ENCODE measurements around the gene CD164L2. TPM values are rescaled to one million over a fixed set of nuclear protein-coding genes. Genes with fewer than 3 reads are reported as not detected.

Gene CD164L2
- 0.35 TPM for total RNA-seq

GRCh38 chr1:27383039-27383605 lies at the start of gene CD164L2:
Gene CD164L2 (minus strand): TSS chr1:27383333. CDS start chr1:27383239, 94 bp downstream.

GRCh38 chr1:27392096-27392777 lies 9.1 kb upstream of the CD164L2 start, which contains the start of gene GPR3:
Gene GPR3 (plus strand): TSS chr1:27392622. CDS start chr1:27393799, 1,177 bp downstream.

GRCh38 chr1:27374362-27375086 lies 8.6 kb downstream of the CD164L2 start, which contains the start of gene FCN3:
Gene FCN3 (minus strand): TSS chr1:27374824. CDS start chr1:27374818, 6 bp downstream.

GRCh38 chr1:27366411-27367159 lies 16.5 kb downstream of the CD164L2 start, which contains the start of gene MAP3K6:
Gene MAP3K6 (minus strand): TSS chr1:27366961. CDS start chr1:27366597, 364 bp downstream.

GRCh38 chr1:27341525-27342252 lies 41.4 kb downstream of the CD164L2 start, which contains the start of gene SYTL1:
Gene SYTL1 (plus strand): TSS chr1:27342022. CDS start chr1:27345335, 3,313 bp downstream.

Other genes with a start within 250 kb of the CD164L2 start
- 17.1 TPM for gene SLC9A1, start 228.2 kb downstream of the CD164L2 start, total RNA-seq
- 41.9 TPM for gene WDTC1, start 148.7 kb downstream of the CD164L2 start, total RNA-seq
- gene TMEM222, start 61.2 kb downstream of the CD164L2 start, total RNA-seq = 33.5 TPM
- 8.7 TPM for gene SYTL1, start 41.3 kb downstream of the CD164L2 start, total RNA-seq
- gene MAP3K6, start 16.4 kb downstream of the CD164L2 start, total RNA-seq = 12.1 TPM
- gene FCN3, start 8.5 kb downstream of the CD164L2 start, total RNA-seq = 3.9 TPM
- gene GPR3, start 9.3 kb upstream of the CD164L2 start, total RNA-seq = 0.35 TPM
- gene WASF2, start 106.8 kb upstream of the CD164L2 start, total RNA-seq = 50.9 TPM
- gene AHDC1, start 220.8 kb upstream of the CD164L2 start, total RNA-seq = 45.4 TPM

Data from metanephros (tissue), 1 donor.